K562 (cell line): ENCODE data around the gene B3GAT3. TPM values are rescaled to one million over a fixed set of nuclear protein-coding genes. Genes with fewer than 3 reads are reported as not detected.

Experiments used
- HNRNPH1 ChIP-seq: fragments of 200-400 bp; formaldehyde crosslinking; optimal IDR thresholded peaks from 2 replicates; pipeline ENCODE3; 2017; ENCODE audit warnings: low read depth, mild to moderate bottlenecking, low read length, moderate library complexity
- MCM3 ChIP-seq: fragments of 450-650 bp; IDR thresholded peaks from 2 replicates; pipeline ENCODE4 v1.6.1; 2016
- NFRKB ChIP-seq: fragments of 450-650 bp; IDR thresholded peaks from 2 replicates; pipeline ENCODE4 v1.6.1; 2016; ENCODE audit warnings: low read depth
- RBM22 ChIP-seq: fragments of 200-400 bp; formaldehyde crosslinking; IDR thresholded peaks from 2 replicates; pipeline ENCODE4 v1.6.1; 2018; ENCODE audit warnings: low read length, low read depth; ENCODE audit not compliant: poor library complexity, severe bottlenecking
- SMARCA5 ChIP-seq: fragments of 450-650 bp; IDR thresholded peaks from 2 replicates; pipeline ENCODE4 v1.6.1; 2016
- SRSF3 ChIP-seq: fragments of 200-400 bp; formaldehyde crosslinking; IDR thresholded peaks from 2 replicates; pipeline ENCODE4 v1.6.1; 2016; ENCODE audit warnings: mild to moderate bottlenecking, low read length, moderate library complexity; ENCODE audit not compliant: insufficient read depth
- TCFL5 ChIP-seq: fragments of 250-450 bp; sonication (Bioruptor Pico); conservative IDR thresholded peaks from 2 replicates; pipeline ENCODE4 v1.6.1; 2021; ENCODE audit warnings: mild to moderate bottlenecking, moderate library complexity, matching md5 sums
- ZNF79 ChIP-seq: fragments of 250-450 bp; sonication (Bioruptor Pico); IDR thresholded peaks from 2 replicates; pipeline ENCODE4 v1.4.0; 2020; ENCODE audit warnings: low read depth, mild to moderate bottlenecking, moderate library complexity
- polyA plus RNA-seq, 8 experiments: library from polyadenylated mRNA; depleted of rRNA in 4 of 8; stranded (reverse) in 5 of 8; unstranded in 3 of 8; fragments of >200 nt; fragmentation: Nextera tagmentation in 2 of 8; fragmentation: Illumina TruSeq in 1 of 8; extraction: Ambion mirVana in 2 of 8; extraction: Trizol in 1 of 8; gene quantifications; 2 replicates each; pipeline versions ENCODE4 v1.2.1 to v1.2.3, GENCODE V29; 2011 to 2014; ENCODE audit warnings: inconsistent platforms in 1 of 8, missing spikeins in 1 of 8
- total RNA-seq, 7 experiments: library from RNA; depleted of rRNA in 6 of 7; stranded (reverse); fragments of >200 nt in 6 of 7; fragmentation: Illumina TruSeq in 2 of 7; extraction: Trizol in 2 of 7; gene quantifications; 2 replicates each; pipeline versions ENCODE4 v1.2.1 to v1.2.3, GENCODE V29; 2011 to 2021; ENCODE audit warnings: low replicate concordance in 1 of 7
- TF ChIP-seq, protein P1 (sequence below): sonication (generic); formaldehyde crosslinking; IDR thresholded peaks from 2 replicates; pipeline ENCODE4 v1.8.0; 2022; ENCODE audit warnings: mild to moderate bottlenecking, missing genetic modification reagents
- TF ChIP-seq, protein P2 (sequence below): fragments of 450-650 bp; IDR thresholded peaks from 2 replicates; pipeline ENCODE4 v1.6.1; 2016
- TF ChIP-seq, protein P3 (sequence below): fragments of 200-600 bp; sonication (generic); IDR thresholded peaks from one replicate; pipeline ENCODE4 v1.6.1; 2012; ENCODE audit warnings: mild to moderate bottlenecking, low read depth, low read length, inconsistent platforms

Gene B3GAT3
- total and polyA plus RNA-seq, 9 of the 15 experiments (the other 6 are each of a cell fraction or from before 2014, with no cell fraction given): 0.30 to 64.0 (median 21.4) TPM

DNA sequence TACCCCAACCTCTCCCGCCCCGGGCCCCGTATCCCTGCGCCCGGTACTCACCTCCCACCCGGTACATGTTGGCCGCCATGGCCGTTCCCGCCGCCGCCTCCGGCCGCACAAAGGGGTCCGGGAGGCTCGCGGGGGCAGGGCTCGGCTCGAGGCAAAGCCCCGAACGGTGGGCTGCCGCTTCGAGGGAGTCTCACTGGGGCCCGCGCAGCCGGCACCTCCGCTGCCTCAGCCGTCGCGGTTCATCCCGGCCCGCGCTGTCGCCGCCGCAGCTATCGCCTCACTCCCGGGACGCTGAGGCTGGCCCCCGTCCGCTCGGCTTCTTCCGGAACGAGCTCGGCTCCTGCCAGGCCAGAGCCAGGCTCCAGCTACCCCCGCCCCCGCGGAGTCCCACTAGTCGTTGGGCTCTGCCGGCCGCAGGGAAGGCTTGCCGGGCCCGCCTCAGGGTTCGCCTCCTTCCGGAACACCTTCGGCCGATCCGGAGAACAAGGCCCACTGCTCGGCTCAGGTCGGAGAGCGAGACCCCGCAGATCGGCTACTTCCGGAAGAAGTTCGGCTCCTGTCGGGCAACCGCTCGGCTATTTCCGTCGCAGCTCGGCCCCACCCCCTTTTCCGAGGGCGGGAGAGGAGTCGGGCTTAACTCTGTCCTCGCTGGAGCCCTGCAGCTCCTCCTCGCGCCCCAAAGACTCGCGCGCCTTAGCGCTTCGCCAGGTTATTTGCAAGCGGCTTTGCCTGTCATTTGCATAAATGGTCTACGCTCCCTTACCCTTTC, 20.2 kb downstream of the B3GAT3 start, which contains the start of gene MTA2 (continued):
- TF ChIP-seq, protein P1, sequence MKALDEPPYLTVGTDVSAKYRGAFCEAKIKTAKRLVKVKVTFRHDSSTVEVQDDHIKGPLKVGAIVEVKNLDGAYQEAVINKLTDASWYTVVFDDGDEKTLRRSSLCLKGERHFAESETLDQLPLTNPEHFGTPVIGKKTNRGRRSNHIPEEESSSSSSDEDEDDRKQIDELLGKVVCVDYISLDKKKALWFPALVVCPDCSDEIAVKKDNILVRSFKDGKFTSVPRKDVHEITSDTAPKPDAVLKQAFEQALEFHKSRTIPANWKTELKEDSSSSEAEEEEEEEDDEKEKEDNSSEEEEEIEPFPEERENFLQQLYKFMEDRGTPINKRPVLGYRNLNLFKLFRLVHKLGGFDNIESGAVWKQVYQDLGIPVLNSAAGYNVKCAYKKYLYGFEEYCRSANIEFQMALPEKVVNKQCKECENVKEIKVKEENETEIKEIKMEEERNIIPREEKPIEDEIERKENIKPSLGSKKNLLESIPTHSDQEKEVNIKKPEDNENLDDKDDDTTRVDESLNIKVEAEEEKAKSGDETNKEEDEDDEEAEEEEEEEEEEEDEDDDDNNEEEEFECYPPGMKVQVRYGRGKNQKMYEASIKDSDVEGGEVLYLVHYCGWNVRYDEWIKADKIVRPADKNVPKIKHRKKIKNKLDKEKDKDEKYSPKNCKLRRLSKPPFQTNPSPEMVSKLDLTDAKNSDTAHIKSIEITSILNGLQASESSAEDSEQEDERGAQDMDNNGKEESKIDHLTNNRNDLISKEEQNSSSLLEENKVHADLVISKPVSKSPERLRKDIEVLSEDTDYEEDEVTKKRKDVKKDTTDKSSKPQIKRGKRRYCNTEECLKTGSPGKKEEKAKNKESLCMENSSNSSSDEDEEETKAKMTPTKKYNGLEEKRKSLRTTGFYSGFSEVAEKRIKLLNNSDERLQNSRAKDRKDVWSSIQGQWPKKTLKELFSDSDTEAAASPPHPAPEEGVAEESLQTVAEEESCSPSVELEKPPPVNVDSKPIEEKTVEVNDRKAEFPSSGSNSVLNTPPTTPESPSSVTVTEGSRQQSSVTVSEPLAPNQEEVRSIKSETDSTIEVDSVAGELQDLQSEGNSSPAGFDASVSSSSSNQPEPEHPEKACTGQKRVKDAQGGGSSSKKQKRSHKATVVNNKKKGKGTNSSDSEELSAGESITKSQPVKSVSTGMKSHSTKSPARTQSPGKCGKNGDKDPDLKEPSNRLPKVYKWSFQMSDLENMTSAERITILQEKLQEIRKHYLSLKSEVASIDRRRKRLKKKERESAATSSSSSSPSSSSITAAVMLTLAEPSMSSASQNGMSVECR (CRISPR knock-in tag): no peak
- TF ChIP-seq ZNF79 (no peak), SRSF3 (no peak), HNRNPH1 (no peak), SMARCA5 (no peak), NFRKB (no peak), MCM3 (no peak), RBM22 (peak; percentile 91), TCFL5 (CRISPR knock-in tag) (no peak)
- TF ChIP-seq, protein P2, sequence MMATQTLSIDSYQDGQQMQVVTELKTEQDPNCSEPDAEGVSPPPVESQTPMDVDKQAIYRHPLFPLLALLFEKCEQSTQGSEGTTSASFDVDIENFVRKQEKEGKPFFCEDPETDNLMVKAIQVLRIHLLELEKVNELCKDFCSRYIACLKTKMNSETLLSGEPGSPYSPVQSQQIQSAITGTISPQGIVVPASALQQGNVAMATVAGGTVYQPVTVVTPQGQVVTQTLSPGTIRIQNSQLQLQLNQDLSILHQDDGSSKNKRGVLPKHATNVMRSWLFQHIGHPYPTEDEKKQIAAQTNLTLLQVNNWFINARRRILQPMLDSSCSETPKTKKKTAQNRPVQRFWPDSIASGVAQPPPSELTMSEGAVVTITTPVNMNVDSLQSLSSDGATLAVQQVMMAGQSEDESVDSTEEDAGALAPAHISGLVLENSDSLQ: peak; percentile 70
- TF ChIP-seq, protein P3, sequence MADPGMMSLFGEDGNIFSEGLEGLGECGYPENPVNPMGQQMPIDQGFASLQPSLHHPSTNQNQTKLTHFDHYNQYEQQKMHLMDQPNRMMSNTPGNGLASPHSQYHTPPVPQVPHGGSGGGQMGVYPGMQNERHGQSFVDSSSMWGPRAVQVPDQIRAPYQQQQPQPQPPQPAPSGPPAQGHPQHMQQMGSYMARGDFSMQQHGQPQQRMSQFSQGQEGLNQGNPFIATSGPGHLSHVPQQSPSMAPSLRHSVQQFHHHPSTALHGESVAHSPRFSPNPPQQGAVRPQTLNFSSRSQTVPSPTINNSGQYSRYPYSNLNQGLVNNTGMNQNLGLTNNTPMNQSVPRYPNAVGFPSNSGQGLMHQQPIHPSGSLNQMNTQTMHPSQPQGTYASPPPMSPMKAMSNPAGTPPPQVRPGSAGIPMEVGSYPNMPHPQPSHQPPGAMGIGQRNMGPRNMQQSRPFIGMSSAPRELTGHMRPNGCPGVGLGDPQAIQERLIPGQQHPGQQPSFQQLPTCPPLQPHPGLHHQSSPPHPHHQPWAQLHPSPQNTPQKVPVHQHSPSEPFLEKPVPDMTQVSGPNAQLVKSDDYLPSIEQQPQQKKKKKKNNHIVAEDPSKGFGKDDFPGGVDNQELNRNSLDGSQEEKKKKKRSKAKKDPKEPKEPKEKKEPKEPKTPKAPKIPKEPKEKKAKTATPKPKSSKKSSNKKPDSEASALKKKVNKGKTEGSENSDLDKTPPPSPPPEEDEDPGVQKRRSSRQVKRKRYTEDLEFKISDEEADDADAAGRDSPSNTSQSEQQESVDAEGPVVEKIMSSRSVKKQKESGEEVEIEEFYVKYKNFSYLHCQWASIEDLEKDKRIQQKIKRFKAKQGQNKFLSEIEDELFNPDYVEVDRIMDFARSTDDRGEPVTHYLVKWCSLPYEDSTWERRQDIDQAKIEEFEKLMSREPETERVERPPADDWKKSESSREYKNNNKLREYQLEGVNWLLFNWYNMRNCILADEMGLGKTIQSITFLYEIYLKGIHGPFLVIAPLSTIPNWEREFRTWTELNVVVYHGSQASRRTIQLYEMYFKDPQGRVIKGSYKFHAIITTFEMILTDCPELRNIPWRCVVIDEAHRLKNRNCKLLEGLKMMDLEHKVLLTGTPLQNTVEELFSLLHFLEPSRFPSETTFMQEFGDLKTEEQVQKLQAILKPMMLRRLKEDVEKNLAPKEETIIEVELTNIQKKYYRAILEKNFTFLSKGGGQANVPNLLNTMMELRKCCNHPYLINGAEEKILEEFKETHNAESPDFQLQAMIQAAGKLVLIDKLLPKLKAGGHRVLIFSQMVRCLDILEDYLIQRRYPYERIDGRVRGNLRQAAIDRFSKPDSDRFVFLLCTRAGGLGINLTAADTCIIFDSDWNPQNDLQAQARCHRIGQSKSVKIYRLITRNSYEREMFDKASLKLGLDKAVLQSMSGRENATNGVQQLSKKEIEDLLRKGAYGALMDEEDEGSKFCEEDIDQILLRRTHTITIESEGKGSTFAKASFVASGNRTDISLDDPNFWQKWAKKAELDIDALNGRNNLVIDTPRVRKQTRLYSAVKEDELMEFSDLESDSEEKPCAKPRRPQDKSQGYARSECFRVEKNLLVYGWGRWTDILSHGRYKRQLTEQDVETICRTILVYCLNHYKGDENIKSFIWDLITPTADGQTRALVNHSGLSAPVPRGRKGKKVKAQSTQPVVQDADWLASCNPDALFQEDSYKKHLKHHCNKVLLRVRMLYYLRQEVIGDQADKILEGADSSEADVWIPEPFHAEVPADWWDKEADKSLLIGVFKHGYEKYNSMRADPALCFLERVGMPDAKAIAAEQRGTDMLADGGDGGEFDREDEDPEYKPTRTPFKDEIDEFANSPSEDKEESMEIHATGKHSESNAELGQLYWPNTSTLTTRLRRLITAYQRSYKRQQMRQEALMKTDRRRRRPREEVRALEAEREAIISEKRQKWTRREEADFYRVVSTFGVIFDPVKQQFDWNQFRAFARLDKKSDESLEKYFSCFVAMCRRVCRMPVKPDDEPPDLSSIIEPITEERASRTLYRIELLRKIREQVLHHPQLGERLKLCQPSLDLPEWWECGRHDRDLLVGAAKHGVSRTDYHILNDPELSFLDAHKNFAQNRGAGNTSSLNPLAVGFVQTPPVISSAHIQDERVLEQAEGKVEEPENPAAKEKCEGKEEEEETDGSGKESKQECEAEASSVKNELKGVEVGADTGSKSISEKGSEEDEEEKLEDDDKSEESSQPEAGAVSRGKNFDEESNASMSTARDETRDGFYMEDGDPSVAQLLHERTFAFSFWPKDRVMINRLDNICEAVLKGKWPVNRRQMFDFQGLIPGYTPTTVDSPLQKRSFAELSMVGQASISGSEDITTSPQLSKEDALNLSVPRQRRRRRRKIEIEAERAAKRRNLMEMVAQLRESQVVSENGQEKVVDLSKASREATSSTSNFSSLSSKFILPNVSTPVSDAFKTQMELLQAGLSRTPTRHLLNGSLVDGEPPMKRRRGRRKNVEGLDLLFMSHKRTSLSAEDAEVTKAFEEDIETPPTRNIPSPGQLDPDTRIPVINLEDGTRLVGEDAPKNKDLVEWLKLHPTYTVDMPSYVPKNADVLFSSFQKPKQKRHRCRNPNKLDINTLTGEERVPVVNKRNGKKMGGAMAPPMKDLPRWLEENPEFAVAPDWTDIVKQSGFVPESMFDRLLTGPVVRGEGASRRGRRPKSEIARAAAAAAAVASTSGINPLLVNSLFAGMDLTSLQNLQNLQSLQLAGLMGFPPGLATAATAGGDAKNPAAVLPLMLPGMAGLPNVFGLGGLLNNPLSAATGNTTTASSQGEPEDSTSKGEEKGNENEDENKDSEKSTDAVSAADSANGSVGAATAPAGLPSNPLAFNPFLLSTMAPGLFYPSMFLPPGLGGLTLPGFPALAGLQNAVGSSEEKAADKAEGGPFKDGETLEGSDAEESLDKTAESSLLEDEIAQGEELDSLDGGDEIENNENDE: no peak
